HEK293T (cell line): Measurements from ENCODE around the gene RBM17.

ENCODE experiments used
- BHLHE40 ChIP-seq: fragments of 450-650 bp; IDR thresholded peaks from 2 replicates; pipeline ENCODE4 v1.6.1; 2016; ENCODE audit warnings: mild to moderate bottlenecking, moderate library complexity, borderline replicate concordance
- CTBP1 ChIP-seq: fragments of 450-650 bp; IDR thresholded peaks from 2 replicates; pipeline ENCODE4 v1.6.1; 2016; ENCODE audit warnings: borderline replicate concordance
- FOXK2 ChIP-seq: fragments of 450-650 bp; IDR thresholded peaks from 2 replicates; pipeline ENCODE4 v1.6.1; 2016; ENCODE audit warnings: mild to moderate bottlenecking
- FOXM1 ChIP-seq: fragments of 450-650 bp; IDR thresholded peaks from 2 replicates; pipeline ENCODE4 v1.6.1; 2017; ENCODE audit warnings: mild to moderate bottlenecking, borderline replicate concordance
- HDGF ChIP-seq: fragments of 450-650 bp; IDR thresholded peaks from 2 replicates; pipeline ENCODE4 v1.6.1; 2017; ENCODE audit warnings: antibody characterized with exemption, borderline replicate concordance
- L3MBTL2 ChIP-seq: fragments of 450-650 bp; conservative IDR thresholded peaks from 2 replicates; pipeline ENCODE4 v1.6.1; 2016; ENCODE audit warnings: mild to moderate bottlenecking
- SP1 ChIP-seq: fragments of 450-650 bp; IDR thresholded peaks from 2 replicates; pipeline ENCODE4 v1.6.1; 2017
- SUZ12 ChIP-seq: fragments of 450-650 bp; IDR thresholded peaks from 2 replicates; pipeline ENCODE4 v1.6.1; 2016; ENCODE audit warnings: mild to moderate bottlenecking

GRCh38 chr10:6140965-6141295, 52.1 kb downstream of the RBM17 start:
- TF ChIP-seq FOXM1, result no peak
- no peak for TF ChIP-seq L3MBTL2
- no peak for TF ChIP-seq BHLHE40
- TF ChIP-seq HDGF, result no peak
- TF ChIP-seq SP1, result no peak
- no peak for TF ChIP-seq CTBP1
- no peak for TF ChIP-seq SUZ12
- TF ChIP-seq FOXK2, result no peak
